Renal cortical epithelial cell (primary cell): ENCODE data around the gene C14orf119. TPM values are rescaled to one million over a fixed set of nuclear protein-coding genes. Genes with fewer than 3 reads are reported as not detected.

Source experiments
- DNase-seq: peaks from one replicate; pipeline ENCODE4 v3.0.0-alpha.2; 2011; ENCODE audit warnings: low read depth
- total RNA-seq: library from RNA; depleted of rRNA; stranded (reverse); fragments of >200 nt; gene quantifications from 2 replicates; pipeline ENCODE4 v1.2.3, GENCODE V29; 2014

C14orf119 gene
- total RNA-seq, 1 donor from 2014 or later = 61.6 TPM

DNA sequence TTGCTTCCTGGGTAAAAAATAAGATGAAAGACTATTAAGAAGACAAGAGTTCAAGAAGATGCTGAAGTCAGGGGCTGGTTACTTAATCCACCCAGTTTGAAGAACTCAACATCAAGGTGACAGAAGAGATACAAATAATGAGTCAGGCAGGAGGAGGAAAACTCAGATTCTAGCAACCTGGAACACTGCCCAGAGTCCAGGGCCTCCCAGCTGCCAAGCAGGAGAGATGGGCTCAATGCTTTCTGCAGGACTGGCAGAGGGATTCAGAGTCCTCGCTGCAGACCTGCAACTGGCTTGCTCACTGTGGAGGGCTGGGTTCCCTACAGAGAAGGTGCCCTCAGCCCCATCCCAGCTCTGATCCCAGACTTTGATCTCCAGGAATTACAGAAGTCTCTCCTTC lies 52.4 kb downstream of the C14orf119 start:
- DNase-seq = peak; percentile 66

DNA sequence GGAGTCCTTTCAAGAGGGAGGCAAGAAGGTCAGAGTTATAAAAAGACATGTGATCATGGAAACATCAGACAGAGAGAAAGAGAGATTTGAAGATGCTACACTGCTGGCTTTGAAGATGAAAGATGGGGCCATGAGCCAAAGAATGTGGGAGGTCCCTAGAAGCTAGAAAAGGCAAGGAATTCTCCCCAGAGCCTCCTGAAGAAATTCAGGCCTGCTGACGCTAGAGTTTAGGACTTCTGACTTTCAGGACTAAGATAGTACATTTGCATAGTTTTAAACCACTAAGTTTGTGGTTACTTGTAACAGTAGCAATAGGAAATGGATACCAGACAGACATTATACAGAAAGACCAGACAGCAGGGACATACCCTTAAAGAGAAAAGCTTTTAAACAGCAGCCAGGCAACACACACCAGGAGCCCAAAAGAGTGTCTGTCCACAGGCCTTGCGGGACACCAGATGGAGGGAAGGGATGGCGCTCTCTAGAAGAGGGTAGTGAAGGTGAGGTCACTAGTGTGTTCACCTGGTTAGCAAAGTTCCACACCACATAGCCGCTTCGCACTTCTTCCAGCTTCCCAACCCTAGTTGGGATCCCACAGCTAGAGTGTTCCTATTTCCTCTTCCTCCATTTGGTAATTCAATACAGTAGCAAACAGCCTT lies 53.4 kb downstream of the C14orf119 start:
- no peak for DNase-seq

DNA sequence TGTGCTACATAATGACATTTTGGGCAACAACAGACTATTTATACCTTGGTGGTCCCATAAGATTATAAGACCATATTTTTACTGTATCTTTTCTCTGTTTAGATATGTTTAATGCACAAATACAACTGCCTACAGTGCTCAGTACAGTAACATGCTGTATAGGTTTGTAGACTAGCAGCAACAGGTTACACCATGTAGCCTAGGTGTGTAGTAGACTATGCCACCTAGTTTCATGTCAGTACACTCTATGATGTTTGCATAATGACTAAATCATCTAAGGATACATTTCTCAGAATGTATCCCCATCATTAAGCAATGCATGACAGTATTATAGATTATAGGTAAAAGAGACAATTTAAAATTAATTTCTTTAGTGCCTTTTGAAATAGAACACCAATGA lies 54.4 kb downstream of the C14orf119 start:
- DNase-seq = no peak

Other genes with a start within 250 kb of the C14orf119 start
- 71.9 and 268 TPM in 2 replicates for gene LRP10, start 223.8 kb upstream of the C14orf119 start, total RNA-seq
- gene REM2, start 212.3 kb upstream of the C14orf119 start, total RNA-seq = under 0.01 and 0.20 TPM in 2 replicates
- gene RBM23, start 176.4 kb upstream of the C14orf119 start, total RNA-seq = 127 and 148 TPM in 2 replicates
- gene PRMT5, start 166.1 kb upstream of the C14orf119 start, total RNA-seq = 74.3 and 78.0 TPM in 2 replicates
- 17.2 and 36.8 TPM in 2 replicates for gene HAUS4, start 138.4 kb upstream of the C14orf119 start, total RNA-seq
- 161 and 189 TPM in 2 replicates for gene AJUBA, start 113.0 kb upstream of the C14orf119 start, total RNA-seq
- 6.3 and 16.2 TPM in 2 replicates for gene C14orf93, start 85.4 kb upstream of the C14orf119 start, total RNA-seq
- gene PSMB5, start 60.6 kb upstream of the C14orf119 start, total RNA-seq = 167 and 251 TPM in 2 replicates
- gene PSMB11, start 53.3 kb upstream of the C14orf119 start, total RNA-seq = not detected in 2 replicates
- gene CDH24, start 38.0 kb upstream of the C14orf119 start, total RNA-seq = 3.5 and 6.1 TPM in 2 replicates
- 34.0 and 103 TPM in 2 replicates for gene ACIN1, start 369 bp upstream of the C14orf119 start, total RNA-seq
- not detected in 2 replicates for gene CIROP, start 9.5 kb downstream of the C14orf119 start, total RNA-seq
- gene CEBPE, start 23.8 kb downstream of the C14orf119 start, total RNA-seq = not detected in 2 replicates
- gene SLC7A8, start 88.2 kb downstream of the C14orf119 start, total RNA-seq = under 0.01 and 1.1 TPM in 2 replicates
- gene RNF212B, start 142.4 kb downstream of the C14orf119 start, total RNA-seq = 0.35 TPM in 1 of 2 replicates, not detected in the other
- gene HOMEZ, start 190.6 kb downstream of the C14orf119 start, total RNA-seq = 7.8 and 15.0 TPM in 2 replicates
- 1.9 TPM in 2 replicates for gene PPP1R3E, start 207.4 kb downstream of the C14orf119 start, total RNA-seq
- 10.2 and 14.7 TPM in 2 replicates for gene BCL2L2, start 211.3 kb downstream of the C14orf119 start, total RNA-seq
- 60.8 and 80.0 TPM in 2 replicates for gene PABPN1, start 226.0 kb downstream of the C14orf119 start, total RNA-seq